ENCODE data around the gene ERICH4. TPM values are rescaled to one million over a fixed set of nuclear protein-coding genes. Genes with fewer than 3 reads are reported as not detected.

ERICH4 gene
- polyA plus RNA-seq, 1 experiment, result not detected

DNA sequence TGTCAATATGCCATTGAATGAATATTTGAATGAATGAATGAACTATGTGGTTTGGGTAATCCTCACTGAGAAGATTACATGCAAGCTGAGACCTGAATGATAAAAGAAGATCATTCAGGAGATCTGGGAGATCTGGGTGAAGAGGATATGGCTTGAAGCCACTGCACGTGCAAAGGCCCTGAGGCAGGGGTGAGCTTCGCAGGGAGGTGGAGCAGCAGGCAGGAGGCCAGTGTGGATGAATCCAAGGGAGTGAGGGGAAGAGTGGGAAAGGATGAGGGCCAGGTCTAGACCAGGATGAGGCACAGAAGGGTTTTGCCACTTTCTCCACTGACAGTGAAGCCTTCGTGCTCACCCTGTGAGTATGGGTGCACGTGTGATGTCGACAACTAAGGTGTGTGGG, 49.9 kb downstream of the ERICH4 start:
- DNase-seq (ENCODE audit: low read depth, low spot score), result no peak
- ChIA-PET POLR2A (no interaction called here), CTCF (no interaction called here)
- no peaks in the 10 kb centered on the region for H3K27me3 ChIP-seq (ENCODE audit: control insufficient read depth, insufficient read depth, low read length)
- H3K4me3 ChIP-seq (ENCODE audit: low read depth, low read length), result no peak overlapping the region
- no peak overlapping the region for H3K27ac ChIP-seq (ENCODE audit: low read depth, low read length)
- no peaks in the 10 kb centered on the region for H3K9me3 ChIP-seq (ENCODE audit: control insufficient read depth, insufficient read depth, low read length)
- TF ChIP-seq, protein P1, sequence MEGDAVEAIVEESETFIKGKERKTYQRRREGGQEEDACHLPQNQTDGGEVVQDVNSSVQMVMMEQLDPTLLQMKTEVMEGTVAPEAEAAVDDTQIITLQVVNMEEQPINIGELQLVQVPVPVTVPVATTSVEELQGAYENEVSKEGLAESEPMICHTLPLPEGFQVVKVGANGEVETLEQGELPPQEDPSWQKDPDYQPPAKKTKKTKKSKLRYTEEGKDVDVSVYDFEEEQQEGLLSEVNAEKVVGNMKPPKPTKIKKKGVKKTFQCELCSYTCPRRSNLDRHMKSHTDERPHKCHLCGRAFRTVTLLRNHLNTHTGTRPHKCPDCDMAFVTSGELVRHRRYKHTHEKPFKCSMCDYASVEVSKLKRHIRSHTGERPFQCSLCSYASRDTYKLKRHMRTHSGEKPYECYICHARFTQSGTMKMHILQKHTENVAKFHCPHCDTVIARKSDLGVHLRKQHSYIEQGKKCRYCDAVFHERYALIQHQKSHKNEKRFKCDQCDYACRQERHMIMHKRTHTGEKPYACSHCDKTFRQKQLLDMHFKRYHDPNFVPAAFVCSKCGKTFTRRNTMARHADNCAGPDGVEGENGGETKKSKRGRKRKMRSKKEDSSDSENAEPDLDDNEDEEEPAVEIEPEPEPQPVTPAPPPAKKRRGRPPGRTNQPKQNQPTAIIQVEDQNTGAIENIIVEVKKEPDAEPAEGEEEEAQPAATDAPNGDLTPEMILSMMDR (IDR thresholded peaks at IDR 0.05; ENCODE audit: low read depth, low read length), result no peak

Small RNAs within 50 kb of the gene (small RNA-seq; reads per million reads assigned to genes)
- not detected for gene RF00017 (ENCODE audit: insufficient read length, low read depth)

Other genes starting within 250 kb of the ERICH4 start
- gene CYP2S1, start 249.9 kb upstream of the ERICH4 start, polyA plus RNA-seq (2011; rRNA removed), result 0.73 and 2.5 TPM in 2 replicates
- gene AXL, start 223.9 kb upstream of the ERICH4 start, polyA plus RNA-seq (2011; rRNA removed), result 210 and 212 TPM in 2 replicates
- gene HNRNPUL1, start 178.8 kb upstream of the ERICH4 start, polyA plus RNA-seq (2011; rRNA removed), result 42.3 and 56.3 TPM in 2 replicates
- gene CCDC97, start 133.0 kb upstream of the ERICH4 start, polyA plus RNA-seq (2011; rRNA removed), result 8.5 and 9.3 TPM in 2 replicates
- 4.9 and 11.2 TPM in 2 replicates for gene TGFB1, start 89.2 kb upstream of the ERICH4 start, polyA plus RNA-seq (2011; rRNA removed)
- gene B9D2, start 79.0 kb upstream of the ERICH4 start, polyA plus RNA-seq (2011; rRNA removed), result 3.9 and 5.1 TPM in 2 replicates
- gene TMEM91, start 66.6 kb upstream of the ERICH4 start, polyA plus RNA-seq (2011; rRNA removed), result 5.2 and 6.3 TPM in 2 replicates
- 7.8 and 11.7 TPM in 2 replicates for gene EXOSC5, start 45.8 kb upstream of the ERICH4 start, polyA plus RNA-seq (2011; rRNA removed)
- gene BCKDHA, start 45.3 kb upstream of the ERICH4 start, polyA plus RNA-seq (2011; rRNA removed), result 10.8 and 15.3 TPM in 2 replicates
- gene B3GNT8, start 15.8 kb upstream of the ERICH4 start, polyA plus RNA-seq (2011; rRNA removed), result 0.14 and 0.29 TPM in 2 replicates
- 58.2 and 64.7 TPM in 2 replicates for gene DMAC2, start 3.2 kb upstream of the ERICH4 start, polyA plus RNA-seq (2011; rRNA removed)
- not detected in 2 replicates for gene CEACAM21, start 133.0 kb downstream of the ERICH4 start, polyA plus RNA-seq (2011; rRNA removed)
- gene CEACAM4, start 183.9 kb downstream of the ERICH4 start, polyA plus RNA-seq (2011; rRNA removed), result not detected in 2 replicates
- not detected in 2 replicates for gene CEACAM7, start 245.1 kb downstream of the ERICH4 start, polyA plus RNA-seq (2011; rRNA removed)